ENCODE data around the gene BPIFB3. TPM values are rescaled to one million over a fixed set of nuclear protein-coding genes. Genes with fewer than 3 reads are reported as not detected.

Gene BPIFB3
- polyA plus RNA-seq, 3 donors = not detected

- H3K9me3 Mint-ChIP-seq = no peaks in the 10 kb centered on the region
- Histone ChIP-seq H3K27me3 (ENCODE audit: control insufficient read depth in 2 of 2, insufficient read depth in 2 of 2, low read length in 2 of 2) (no peaks in the 10 kb centered on the region), H3K9me3 (replicated peaks in 1 of 2; ENCODE audit: control insufficient read depth in 1 of 2, insufficient read depth in 1 of 2, low read length in 2 of 2) (no peaks in the 10 kb centered on the region), H3K4me2 (replicated peaks; ENCODE audit: extremely low read depth, low read length, poor library complexity, severe bottlenecking) (no peak overlapping the region), H3K9ac (ENCODE audit: insufficient read depth, low read length, poor library complexity, severe bottlenecking) (no peak overlapping the region), H3K79me2 (ENCODE audit: insufficient read depth, low read length) (no peaks in the 10 kb centered on the region), H4K20me1 (ENCODE audit: insufficient read depth, low read length) (no peaks in the 10 kb centered on the region), H3K4me1 (ENCODE audit: control insufficient read depth in 1 of 2, insufficient read depth in 2 of 2, low read length in 2 of 2) (no peaks in the 10 kb centered on the region), H3K36me3 (replicated peaks in 1 of 2; ENCODE audit: control insufficient read depth in 1 of 2, insufficient read depth in 2 of 2, low read length in 2 of 2) (no peaks in the 10 kb centered on the region), H3K27ac (ENCODE audit: low read depth in 1 of 2, low read length in 2 of 2) (no peak overlapping the region), H2AFZ (ENCODE audit: insufficient read depth, low read depth, low read length, poor library complexity, severe bottlenecking) (no peak overlapping the region), H3K4me3 (replicated peaks in 1 of 3; ENCODE audit: low read depth in 2 of 3, low read length in 3 of 3) (no peak overlapping the region)
- intact Hi-C loops (cut with micrococcal nuclease) = no loop called here
- no peaks in the 10 kb centered on the region for H3K36me3 Mint-ChIP-seq
- no peak overlapping the region for H3K27ac Mint-ChIP-seq
- WGBS (ENCODE audit: insufficient coverage) = 76% methylated on average over 5 of the region's 6 CpGs
- peaks cover 0 to 3% (median 1%) of the 10 kb centered on the region in 3 donors for H3K27me3 Mint-ChIP-seq (ENCODE audit: low read depth in 3 of 3)
- DNase-seq = no peak
- no peak for TF ChIP-seq CTCF (IDR thresholded peaks at IDR 0.05)
- no peak overlapping the region for H3K4me3 Mint-ChIP-seq
- no peaks in the 10 kb centered on the region for H3K4me1 Mint-ChIP-seq
Measured at GRCh38 chr20:33023439-33024242, 30.1 kb upstream of the BPIFB3 start.

- Histone ChIP-seq H3K27me3 (ENCODE audit: control insufficient read depth in 2 of 2, insufficient read depth in 2 of 2, low read length in 2 of 2) (no peaks in the 10 kb centered on the region), H3K9me3 (replicated peaks in 1 of 2; ENCODE audit: control insufficient read depth in 1 of 2, insufficient read depth in 1 of 2, low read length in 2 of 2) (no peaks in the 10 kb centered on the region), H3K4me2 (replicated peaks; ENCODE audit: extremely low read depth, low read length, poor library complexity, severe bottlenecking) (no peak overlapping the region), H3K4me1 (ENCODE audit: control insufficient read depth in 1 of 2, insufficient read depth in 2 of 2, low read length in 2 of 2) (no peaks in the 10 kb centered on the region), H3K36me3 (replicated peaks in 1 of 2; ENCODE audit: control insufficient read depth in 1 of 2, insufficient read depth in 2 of 2, low read length in 2 of 2) (no peaks in the 10 kb centered on the region), H3K79me2 (ENCODE audit: insufficient read depth, low read length) (no peaks in the 10 kb centered on the region), H4K20me1 (ENCODE audit: insufficient read depth, low read length) (no peaks in the 10 kb centered on the region), H3K4me3 (replicated peaks in 1 of 3; ENCODE audit: low read depth in 2 of 3, low read length in 3 of 3) (no peak overlapping the region), H2AFZ (ENCODE audit: insufficient read depth, low read depth, low read length, poor library complexity, severe bottlenecking) (no peak overlapping the region), H3K9ac (ENCODE audit: insufficient read depth, low read length, poor library complexity, severe bottlenecking) (no peak overlapping the region), H3K27ac (ENCODE audit: low read depth in 1 of 2, low read length in 2 of 2) (no peak overlapping the region)
- no peak for DNase-seq
- Mint-ChIP-seq H3K4me3 (no peak overlapping the region), H3K9me3 (no peaks in the 10 kb centered on the region), H3K36me3 (no peaks in the 10 kb centered on the region), H3K27ac (no peak overlapping the region), H3K27me3 (ENCODE audit: low read depth in 3 of 3) (peaks cover 0 to 3% (median 0%) of the 10 kb centered on the region in 3 donors), H3K4me1 (no peaks in the 10 kb centered on the region)
- 80% methylated on average over 1 of the region's 1 CpG for WGBS (ENCODE audit: insufficient coverage)
- TF ChIP-seq CTCF (IDR thresholded peaks at IDR 0.05) = no peak
- intact Hi-C loops (cut with micrococcal nuclease) = no loop called here
Measured at GRCh38 chr20:33024243-33024560, 29.5 kb upstream of the BPIFB3 start.

Data from CD14-positive monocyte (primary cell).